ENCODE measurements around the gene ADAMTS8. TPM values are rescaled to one million over a fixed set of nuclear protein-coding genes. Genes with fewer than 3 reads are reported as not detected.

The ADAMTS8 gene
- total RNA-seq, 1 donor from 2014 or later = not detected

Other genes with a start within 250 kb of the ADAMTS8 start
- 20.0 and 30.4 TPM in 2 replicates for gene ZBTB44, start 113.7 kb downstream of the ADAMTS8 start, total RNA-seq
- gene ADAMTS15, start 20.0 kb upstream of the ADAMTS8 start, total RNA-seq = 2.6 and 4.0 TPM in 2 replicates

Measured in lung microvascular endothelial cell (primary cell).